HTR-8/SVneo (cell line): ENCODE results near the gene GON4L.
A peak's percentile ranks its signal among the peaks of the same experiment; 100 is the strongest.
"Not testable (repeated sequence)": the region's sequence is repeated elsewhere in the genome, so short reads cannot be mapped to it uniquely, and the experiment has no call there.

Experiments used
- DNase-seq: peaks from one replicate; pipeline ENCODE4 v3.0.0; 2011; ENCODE audit warnings: low spot score, mixed read lengths; ENCODE audit not compliant: insufficient read length
- FAIRE-seq: peaks from 2 replicates; lab custom pipeline; 2011; peaks lifted over from hg19 to GRCh38; lab: Jason Lieb, UNC

Gene GON4L

DNA sequence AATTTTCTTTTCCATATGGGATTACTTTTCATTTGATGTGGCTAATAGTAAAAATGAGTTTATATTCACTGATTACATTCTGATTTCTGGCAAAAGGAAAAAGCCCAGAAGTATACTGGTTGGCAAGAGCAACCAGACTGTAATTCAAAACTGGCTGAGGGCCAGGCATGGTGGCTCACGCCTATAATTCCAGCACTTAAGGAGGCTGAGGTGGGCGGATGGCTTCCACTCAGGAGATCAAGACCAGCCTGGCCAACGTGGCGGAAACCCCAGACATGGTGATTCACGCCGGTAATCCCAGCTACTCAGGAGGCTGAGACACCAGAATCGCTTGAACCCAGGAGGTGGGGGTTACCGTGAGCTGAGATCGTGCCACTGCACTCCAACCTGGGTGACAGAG, 16.8 kb upstream of the GON4L start:
- FAIRE-seq (no peak), DNase-seq (no peak)

DNA sequence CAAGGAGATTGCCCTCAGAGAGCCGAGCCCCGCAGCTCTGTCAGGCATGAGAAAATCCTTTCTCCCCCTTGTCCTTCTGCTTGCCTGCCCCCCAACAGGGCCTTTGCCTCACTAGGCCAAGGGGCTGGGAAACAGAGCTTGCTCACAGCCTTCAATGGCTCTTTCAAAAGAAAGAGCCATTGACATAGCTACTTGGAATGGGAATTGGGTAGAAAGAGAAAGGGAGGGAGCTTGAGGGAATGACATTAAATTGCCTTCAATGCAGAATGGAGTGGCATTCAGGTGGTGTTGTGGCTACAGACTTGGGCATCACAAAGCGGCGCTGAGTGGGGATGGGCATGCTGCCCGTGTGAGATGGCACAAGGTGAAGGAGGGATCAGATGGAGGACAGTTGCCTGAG, 15.5 kb upstream of the GON4L start:
- no peak for FAIRE-seq
- no peak for DNase-seq

DNA sequence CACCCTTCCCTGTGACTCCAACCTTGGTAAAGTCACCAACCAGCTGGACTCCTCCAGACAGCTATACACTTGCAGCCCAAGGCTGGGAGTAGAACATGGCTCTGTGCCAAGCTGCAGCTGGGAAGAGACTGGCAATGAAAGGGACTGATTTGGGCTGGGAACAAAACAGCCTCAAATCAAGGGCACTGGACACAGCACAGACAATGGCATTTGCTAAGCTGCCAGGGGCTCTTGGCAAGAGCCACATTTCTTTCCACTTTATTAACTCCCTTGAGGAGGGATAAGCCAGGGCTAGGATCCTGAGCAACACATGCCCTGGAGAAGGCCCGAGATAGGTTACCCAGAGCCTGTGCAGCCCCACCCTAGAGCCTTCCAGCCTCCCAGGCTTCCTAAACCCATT, 14.4 kb upstream of the GON4L start:
- no peak for FAIRE-seq
- DNase-seq, result no peak

DNA sequence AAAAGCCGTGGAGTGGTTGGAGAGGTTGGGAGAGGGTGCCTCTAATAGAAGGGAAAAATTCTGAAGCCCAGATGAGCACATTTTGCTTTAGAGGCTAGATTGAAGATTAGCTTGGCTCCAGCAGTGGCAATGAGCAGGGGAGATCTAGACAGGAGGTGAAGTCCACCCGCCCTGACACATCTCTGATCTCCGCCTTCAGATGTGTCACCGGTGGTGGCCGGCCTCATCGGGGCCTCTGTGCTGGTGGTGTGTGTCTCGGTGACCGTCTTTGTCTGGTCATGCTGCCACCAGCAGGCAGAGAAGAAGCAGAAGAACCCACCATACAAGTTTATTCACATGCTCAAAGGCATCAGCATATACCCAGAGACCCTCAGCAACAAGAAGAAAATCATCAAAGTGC, 10.8 kb upstream of the GON4L start:
- DNase-seq (no peak), FAIRE-seq (no peak)

DNA sequence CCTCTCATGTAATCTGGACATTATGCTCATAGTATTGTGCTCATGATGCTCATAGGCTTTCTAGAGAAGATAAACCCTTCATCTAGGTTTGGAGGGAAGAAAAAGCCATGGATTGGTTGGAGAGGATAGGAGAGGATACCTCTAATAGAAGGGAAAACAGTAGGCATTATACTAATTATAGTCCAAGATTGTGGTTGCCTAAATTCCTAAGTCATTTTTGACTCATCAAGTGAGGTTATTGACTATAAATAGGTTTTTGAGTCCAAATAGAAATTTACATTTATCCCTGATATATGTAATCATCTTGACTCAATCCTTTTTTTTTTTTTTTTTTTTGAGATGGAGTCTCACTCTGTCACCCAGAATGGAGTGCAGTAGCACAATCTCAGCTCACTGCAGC, 7.4 kb upstream of the GON4L start:
- DNase-seq (no peak), FAIRE-seq (no peak)

DNA sequence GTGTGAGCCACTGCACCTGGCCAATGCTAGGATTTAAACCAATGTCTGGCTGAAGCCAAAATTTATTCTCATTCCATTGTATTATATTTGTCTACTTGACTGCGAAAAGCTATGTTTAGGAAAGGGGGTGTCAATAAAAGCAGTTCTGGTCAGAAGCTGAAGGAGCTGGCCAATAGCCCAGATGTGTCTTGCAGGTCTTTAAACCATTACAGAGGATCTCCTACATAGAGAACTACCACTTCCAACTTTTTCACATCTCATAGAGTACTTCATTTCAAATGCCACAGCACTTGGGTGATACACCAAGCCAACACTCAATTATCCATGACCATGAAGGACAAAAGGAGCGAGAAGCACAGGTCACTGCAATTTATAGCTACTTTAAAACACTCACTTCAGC, 4.9 kb upstream of the GON4L start:
- FAIRE-seq, result no peak
- DNase-seq, result no peak

DNA sequence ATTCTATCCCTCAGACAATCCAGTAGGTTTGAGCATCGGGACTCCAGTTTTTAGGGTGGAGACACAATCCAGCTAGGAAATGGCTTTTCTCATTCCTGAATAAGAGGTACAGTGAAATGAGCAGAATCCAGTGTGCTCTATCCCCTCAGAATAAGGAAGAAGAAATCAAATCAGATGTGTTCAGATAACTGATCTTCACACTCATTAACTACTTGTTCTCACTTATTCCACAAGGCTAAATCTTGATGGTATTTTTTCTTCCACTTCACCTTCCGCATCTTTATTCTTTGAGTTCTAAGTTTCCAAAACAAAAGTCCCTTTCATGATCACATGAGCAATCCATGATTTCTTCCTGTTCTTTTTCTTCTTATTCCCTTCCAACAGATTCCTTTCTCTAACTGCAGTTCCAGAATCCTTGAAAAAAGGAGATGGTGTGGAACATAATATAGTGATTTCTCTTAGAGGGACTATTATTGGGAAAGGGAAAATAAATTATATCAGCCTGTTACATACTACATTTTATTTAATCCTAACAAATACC, 4.0 kb upstream of the GON4L start:
- FAIRE-seq (no peak), DNase-seq (no peak)

DNA sequence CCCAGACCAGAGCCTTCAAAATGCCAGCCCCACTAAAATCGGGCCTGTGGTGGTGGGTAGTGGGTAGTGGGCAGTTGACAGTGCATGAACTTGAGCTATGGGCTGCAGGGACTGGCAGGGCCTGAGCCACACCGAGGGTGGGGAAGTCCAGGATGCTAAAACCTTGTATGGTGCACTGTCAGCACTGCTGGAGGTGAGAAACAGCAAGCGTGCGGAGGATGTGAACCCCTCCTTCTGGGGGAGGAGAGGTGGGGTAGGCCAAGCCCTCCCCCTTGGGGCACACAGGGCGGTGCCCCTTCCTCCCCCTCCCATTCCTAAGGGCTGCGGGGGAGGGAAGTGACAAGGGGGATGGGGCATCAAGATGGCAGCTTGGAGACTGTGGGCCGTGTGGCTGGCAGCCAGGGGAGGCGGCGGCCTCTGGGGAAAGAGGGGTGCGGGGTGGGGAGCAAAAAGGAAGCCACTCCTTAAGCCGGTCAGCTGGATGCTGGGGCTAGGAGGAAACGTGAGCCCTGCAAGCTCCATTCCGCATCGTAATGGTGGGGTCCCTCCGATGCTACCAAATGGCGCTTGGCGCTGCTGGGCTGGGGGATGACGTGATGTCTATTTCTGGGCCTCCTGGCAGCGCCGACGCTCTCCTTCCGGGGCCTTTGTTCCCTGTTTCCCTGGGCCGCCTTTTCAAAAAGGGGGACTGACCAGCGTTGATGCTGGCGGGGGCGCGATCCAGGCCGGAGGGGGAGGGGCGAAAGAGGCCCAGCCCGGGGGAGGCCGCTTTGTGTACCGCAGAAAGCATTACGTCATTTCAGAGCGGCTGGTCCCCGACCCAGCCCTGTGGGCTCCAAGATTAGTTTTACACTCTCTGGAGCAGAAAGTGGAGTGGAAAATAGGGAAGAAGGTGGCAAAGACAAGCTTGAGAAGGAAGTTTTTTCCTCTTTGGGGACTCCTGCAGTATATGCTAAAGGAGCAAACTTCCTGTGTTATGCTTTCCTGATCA, 3.2 kb upstream of the GON4L start:
- FAIRE-seq (no peak), DNase-seq (peak; percentile 66)

DNA sequence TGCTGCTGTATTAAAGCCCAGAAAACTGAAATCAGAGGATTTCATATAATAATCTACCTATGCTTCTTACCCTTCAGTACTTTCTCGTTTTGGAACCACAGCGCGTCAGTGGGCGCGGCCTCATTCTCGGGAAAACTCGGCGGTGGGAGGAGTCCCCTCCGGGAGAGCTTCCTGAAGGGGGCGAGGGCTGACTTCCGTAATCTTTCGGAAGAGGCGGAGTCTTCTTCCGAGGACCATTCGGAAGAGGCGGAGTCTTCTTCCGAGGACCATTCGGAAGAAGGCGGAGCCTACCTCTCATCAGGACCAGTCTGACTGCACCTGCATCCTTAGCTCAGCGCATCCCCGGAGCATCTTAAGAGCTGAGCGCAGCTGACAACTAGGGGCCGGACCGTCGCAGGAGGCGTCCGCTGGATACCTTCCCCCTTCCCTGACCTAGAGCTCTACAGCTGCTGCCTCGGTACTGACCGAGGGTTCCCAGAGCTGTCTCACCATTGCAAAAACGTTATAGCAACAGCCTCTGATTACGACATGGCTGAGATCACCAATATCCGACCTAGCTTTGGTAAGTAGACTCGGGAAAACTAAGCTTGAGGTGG, 2.3 kb upstream of the GON4L start, which contains the start of gene SYT11:
Gene SYT11 (plus strand): TSS at position 334 of the 596 bp plus-strand sequence. CDS start 195 bp downstream, at position 529.
- FAIRE-seq, result no peak

DNA sequence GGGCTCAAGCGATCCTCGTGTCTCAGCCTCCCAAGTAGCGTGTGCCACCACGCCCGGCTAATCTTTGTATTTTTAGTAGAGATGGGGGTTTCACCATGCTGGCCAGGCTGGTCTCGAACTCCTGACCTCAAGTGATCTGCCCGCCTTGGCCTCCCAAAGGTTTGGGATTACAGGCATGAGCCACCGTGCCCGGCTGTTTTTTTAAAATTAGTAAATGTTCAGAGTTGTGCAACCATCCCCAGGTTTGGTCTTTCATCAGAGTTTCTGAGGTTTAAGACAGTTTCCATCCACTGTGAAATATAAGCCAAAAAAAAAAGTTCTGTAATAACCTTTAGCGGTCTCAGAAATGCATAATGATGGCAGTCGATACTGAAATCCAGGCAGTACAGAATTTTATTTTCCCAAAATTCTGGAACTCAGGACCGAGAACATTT, 1.8 kb upstream of the GON4L start:
- FAIRE-seq (no peak), DNase-seq (no peak)

More for the DNA sequence above, 2.3 kb upstream of the GON4L start, which contains the start of gene SYT11:
- peak; percentile 84 for DNase-seq

DNA sequence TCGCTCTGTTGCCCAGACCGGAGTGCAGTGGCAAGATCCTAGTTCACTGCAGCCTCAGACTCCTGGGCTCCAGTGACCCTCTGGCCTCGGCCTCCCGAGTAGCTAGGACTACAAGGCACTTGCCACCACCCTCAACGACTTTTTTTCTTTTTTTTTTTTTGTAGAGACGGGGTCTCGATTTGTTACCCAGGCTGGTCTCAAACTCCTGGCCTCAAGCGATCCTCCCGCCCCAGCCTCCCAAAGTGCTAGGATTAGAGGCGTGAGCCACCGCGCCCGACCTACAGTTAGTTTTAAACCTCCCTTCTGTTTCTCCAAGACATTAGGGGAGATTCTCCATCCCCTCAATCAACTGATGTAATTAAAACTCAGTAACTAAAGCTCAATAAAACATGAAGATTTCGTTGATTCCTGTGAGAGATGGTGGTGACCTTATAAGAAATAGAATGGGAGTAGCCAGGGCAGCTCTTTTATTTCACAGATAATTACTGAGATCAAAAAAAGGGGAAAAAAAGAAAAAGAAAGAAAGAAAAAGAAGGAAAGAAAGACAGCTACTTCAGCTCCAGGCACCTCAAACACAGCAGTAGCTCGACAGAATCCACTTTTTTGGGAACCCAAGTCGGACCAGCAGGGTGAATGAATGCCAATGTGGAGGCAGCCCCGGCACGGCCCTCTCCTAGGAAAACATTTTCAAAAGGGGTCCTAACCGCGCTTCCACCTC, 598 bp downstream of the GON4L start:
- FAIRE-seq, result no peak
- no peak for DNase-seq

DNA sequence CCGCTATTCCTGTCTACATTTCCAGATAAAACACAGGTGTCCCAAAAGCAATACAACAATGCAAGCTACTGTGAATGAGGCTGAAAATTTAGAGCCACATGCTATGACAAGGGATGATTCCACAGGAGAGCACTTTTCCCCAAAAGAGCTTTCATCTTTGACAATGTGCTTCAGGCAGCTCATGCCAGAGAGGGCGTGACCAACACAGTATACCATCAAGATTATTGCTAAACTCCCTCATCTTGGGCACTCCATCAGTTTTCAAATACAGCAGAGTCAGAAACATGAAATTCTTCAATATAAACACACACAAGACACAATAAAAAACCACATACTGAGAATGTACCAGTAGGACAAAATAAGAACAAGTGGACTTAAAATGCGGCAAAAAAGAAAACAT, 6.7 kb downstream of the GON4L start:
- DNase-seq (no peak), FAIRE-seq (no peak)

DNA sequence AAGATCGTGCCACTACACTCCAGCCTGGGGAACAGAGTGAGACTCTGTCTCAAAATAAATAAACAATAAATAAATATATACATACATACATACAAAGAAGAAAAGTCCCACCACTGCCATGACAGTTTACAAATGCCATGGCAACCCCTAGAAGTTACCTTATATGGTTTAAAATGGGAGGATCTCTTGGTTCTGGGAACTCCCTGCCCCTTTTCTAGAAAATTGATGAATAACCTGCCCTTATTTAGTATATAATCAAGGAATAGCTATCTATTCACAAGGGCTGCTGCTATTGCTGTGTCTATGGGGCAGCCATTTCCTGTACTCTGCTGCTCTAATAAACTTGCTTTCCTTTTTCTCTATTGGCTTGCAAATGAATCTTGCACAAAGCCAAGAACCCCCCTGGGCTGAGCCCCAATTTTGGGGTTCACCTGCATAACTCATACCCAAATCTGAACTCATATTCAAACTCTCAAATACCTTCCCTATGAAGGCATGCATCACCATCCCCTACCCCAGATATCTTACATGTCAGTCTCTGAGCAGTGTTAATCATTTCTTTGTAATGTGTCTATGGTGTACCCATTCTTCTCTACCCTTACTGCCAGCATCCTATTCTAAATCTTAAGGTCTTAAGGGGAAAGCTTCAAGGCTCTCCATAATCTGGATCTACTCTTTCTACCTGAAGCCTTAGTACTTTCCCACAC, 9.0 kb downstream of the GON4L start:
- FAIRE-seq (no peak), DNase-seq (no peak)

DNA sequence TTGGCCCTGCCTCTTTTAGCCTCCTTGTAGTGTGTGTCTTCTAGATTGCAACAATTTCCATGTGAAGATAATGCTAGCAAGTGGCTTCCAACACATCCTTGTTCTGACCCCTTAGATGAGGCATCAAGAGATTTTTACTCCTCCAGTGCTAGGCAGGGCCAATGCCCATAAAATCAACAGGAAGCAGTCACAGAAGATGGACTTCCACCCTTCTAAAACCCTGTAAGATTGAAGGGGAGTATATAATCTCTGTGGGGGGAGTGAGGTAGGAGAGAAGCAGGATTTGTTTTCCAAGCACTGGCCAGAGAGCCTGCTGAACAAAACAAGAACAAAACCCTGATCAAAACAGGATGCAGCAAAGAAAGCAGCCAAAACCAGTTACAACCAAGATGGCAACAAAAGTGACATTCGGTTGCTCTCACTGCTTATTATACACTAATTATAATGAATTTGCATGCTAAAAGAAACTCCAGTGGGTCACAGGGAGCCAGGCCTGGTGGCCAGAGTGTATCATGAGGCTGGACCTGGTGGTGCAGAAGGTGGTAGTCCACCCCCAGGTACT, 12.1 kb downstream of the GON4L start:
- DNase-seq (no peak), FAIRE-seq (no peak)

DNA sequence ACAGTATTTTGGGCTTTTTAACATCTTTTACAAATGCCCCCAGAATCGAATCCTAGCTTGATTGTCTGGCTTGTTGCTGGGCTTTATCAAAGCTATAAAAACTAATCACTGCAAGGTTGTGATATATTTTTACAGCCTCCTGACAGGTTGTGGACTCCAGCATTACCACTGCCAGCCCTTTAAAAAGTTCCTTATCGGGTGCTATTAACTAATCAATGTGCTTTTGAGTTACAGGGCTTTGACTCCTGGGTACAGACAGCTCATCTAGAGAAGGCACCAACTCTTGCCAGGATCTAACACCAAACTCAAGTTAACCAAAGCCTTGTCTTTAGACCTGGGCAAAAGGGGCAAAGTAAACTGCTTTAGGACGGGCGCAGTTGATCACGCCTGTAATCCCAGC, 16.6 kb downstream of the GON4L start:
- no peak for FAIRE-seq
- no peak for DNase-seq

DNA sequence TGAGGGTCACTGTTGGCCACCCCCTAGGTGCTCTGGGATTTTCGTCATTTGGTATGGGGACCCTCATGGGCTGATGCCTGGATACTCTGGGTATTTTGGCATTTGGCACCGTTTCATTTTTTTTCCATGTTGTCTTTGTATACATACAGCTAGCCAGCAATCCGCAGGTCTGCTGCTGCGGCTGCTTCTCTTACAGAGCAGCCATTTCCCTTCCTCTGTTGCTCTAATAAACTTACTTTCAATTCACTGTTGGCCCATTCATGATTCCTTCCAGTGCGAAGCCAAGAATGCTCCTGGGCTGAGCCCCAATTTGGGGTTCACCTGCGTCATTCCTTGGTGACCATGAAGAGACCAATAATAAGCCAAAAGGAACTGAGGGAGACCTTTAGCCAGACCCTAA, 21.5 kb downstream of the GON4L start:
- FAIRE-seq (no peak), DNase-seq (no peak)

DNA sequence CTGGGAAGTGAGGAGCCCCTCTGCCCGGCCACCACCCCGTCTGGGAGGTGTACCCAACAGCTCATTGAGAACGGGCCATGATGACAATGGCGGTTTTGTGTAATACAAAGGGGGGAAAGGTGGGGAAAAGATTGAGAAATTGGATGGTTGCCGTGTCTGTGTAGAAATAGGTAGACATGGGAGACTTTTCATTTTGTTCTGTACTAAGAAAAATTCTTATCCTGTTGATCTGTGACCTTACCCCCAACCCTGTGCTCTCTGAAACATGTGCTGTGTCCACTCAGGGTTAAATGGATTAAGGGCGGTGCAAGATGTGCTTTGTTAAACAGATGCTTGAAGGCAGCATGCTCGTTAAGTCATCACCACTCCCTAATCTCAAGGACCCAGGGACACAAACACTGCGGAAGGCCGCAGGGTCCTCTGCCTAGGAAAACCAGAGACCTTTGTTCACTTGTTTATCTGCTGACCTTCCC, 22.1 kb downstream of the GON4L start:
- DNase-seq, FAIRE-seq: not testable (repeated sequence)

DNA sequence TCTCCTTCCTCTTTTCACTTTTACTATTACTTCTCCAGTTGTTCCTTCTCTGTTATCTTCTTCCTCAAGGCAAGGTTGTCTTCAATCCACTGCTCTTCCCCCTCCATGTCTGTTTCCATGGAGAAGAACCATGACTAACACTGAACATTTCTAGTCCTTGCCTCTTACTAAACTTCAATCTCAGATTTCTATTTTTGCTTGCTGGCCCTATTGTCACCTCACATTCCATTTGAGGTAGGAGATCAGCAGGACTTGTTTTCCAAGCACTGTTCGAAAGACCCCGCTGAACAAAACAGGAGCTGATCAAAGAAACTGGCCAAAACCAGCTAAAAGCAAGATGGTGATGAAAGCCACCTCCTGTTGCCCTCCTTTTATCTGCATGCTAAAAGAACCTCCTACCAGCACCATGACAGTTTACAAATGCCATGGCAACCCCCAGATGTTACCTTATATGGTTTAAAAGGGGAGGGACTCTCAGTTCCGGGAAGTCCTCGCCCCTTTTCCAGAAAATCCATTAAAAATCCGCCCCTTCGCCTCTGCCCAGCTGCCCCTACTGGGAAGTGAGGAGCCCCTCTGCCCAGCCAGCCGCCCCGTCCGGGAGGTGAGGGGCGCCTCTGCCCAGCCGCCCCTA, 22.6 kb downstream of the GON4L start:
- no peak for DNase-seq
- no peak for FAIRE-seq
